HEK293T (cell line): ENCODE data around the gene LILRA5.

ENCODE experiments used
- BHLHE40 ChIP-seq: fragments of 450-650 bp; IDR thresholded peaks from 2 replicates; pipeline ENCODE4 v1.6.1; 2016; ENCODE audit warnings: mild to moderate bottlenecking, moderate library complexity, borderline replicate concordance
- FOXA1 ChIP-seq: fragments of 450-650 bp; IDR thresholded peaks from 2 replicates; pipeline ENCODE4 v1.6.1; 2016; ENCODE audit warnings: mild to moderate bottlenecking
- FOXK2 ChIP-seq: fragments of 450-650 bp; IDR thresholded peaks from 2 replicates; pipeline ENCODE4 v1.6.1; 2016; ENCODE audit warnings: mild to moderate bottlenecking
- FOXM1 ChIP-seq: fragments of 450-650 bp; IDR thresholded peaks from 2 replicates; pipeline ENCODE4 v1.6.1; 2017; ENCODE audit warnings: mild to moderate bottlenecking, borderline replicate concordance
- HDGF ChIP-seq: fragments of 450-650 bp; IDR thresholded peaks from 2 replicates; pipeline ENCODE4 v1.6.1; 2017; ENCODE audit warnings: antibody characterized with exemption, borderline replicate concordance
- L3MBTL2 ChIP-seq: fragments of 450-650 bp; conservative IDR thresholded peaks from 2 replicates; pipeline ENCODE4 v1.6.1; 2016; ENCODE audit warnings: mild to moderate bottlenecking
- NFRKB ChIP-seq: fragments of 450-650 bp; IDR thresholded peaks from 2 replicates; pipeline ENCODE4 v1.6.1; 2016; ENCODE audit warnings: mild to moderate bottlenecking, moderate library complexity
- SP1 ChIP-seq: fragments of 450-650 bp; IDR thresholded peaks from 2 replicates; pipeline ENCODE4 v1.6.1; 2017
- SUZ12 ChIP-seq: fragments of 450-650 bp; IDR thresholded peaks from 2 replicates; pipeline ENCODE4 v1.6.1; 2016; ENCODE audit warnings: mild to moderate bottlenecking
- TARDBP ChIP-seq: fragments of 450-650 bp; IDR thresholded peaks from 2 replicates; pipeline ENCODE4 v1.6.1; 2016

- TF ChIP-seq L3MBTL2 (no peak), SUZ12 (no peak), TARDBP (no peak), BHLHE40 (no peak), HDGF (no peak), FOXK2 (no peak), FOXM1 (no peak), NFRKB (no peak), FOXA1 (no peak), SP1 (no peak)
Measured at GRCh38 chr19:54319049-54319448, 6.1 kb upstream of the LILRA5 start.
